Posterior vena cava (tissue), 2 donors: ENCODE measurements around the gene AFG1L. TPM values are rescaled to one million over a fixed set of nuclear protein-coding genes. Genes with fewer than 3 reads are reported as not detected.
"Not testable (repeated sequence)": the region's sequence is repeated elsewhere in the genome, so short reads cannot be mapped to it uniquely, and the experiment has no call there.

Experiments
- DNase-seq: peaks from one replicate; pipeline ENCODE4 v3.0.0-alpha.2; 2020; ENCODE audit warnings: low spot score
- intact Hi-C, 2 donors: fragments of 100-400 bp; cut with DNase I; formaldehyde crosslinking; loops; one replicate each; pipeline versions ENCODE4 v1.14.1 to v1.14.2; 2022 to 2023
- total RNA-seq, 2 donors: library from RNA; stranded (reverse); fragmentation: NEBNext Ultra II Directional; extraction: Animal tissue kit (Norgen Biotek cat#: 25700); gene quantifications; one replicate each; pipeline ENCODE4 v1.2.1, GENCODE V29; 2021
- donor health status: DM: yes; HTN: yes; CAD: no.
- donor health status: DM: yes; HTN: yes; CAD: no.

AFG1L gene
- total RNA-seq, 2 donors from 2014 or later: 5.0 to 5.3 TPM

- intact Hi-C loops: no loop called here
- no peak for DNase-seq
Observed at GRCh38 chr6:108285381-108285780, 9.5 kb upstream of the AFG1L start.

DNA sequence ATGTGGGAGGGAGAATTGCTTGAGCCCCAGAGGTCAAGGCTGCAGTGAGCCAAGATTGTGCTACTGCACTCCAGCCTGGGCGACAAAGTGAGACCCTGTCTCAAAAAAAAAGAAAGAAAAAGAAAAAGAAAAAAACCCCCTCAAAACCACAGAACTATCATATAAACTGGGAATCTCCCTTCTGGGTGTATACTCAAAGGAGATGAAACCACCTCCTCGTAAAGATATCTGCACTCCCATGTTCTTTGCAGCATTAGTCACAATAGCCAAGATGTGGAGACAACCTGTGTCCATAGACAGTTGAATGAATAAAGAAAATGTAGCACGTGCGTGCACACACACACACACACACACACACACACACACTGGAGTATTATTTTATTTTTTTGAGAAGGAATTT lies 8.5 kb upstream of the AFG1L start:
- intact Hi-C loops: no loop called here
- no peak for DNase-seq

GRCh38 chr6:108287373-108287772 lies 7.5 kb upstream of the AFG1L start:
- intact Hi-C loops: no loop called here
- no peak for DNase-seq

DNA sequence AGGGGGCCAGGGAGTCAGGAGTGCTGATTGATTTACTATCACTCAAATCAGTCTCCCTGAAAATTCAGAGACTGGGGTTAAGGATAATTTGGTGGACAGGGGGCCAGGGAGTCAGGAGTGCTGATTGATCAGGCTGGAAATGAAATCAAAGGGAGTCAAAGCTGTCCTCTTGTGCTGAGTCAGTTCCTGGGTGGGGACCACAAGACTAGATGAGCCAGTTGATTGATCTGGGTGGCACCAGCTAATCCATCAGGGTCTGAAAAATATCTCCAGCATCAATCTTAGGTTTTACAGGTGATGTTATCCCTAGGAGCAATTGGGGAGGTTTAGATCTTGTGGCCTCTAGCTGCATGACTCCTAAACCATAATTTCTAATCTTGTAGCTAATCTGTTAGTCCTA lies 6.1 kb upstream of the AFG1L start:
- intact Hi-C loops: no loop called here
- no peak for DNase-seq

GRCh38 chr6:108291091-108291490 lies 3.8 kb upstream of the AFG1L start:
- intact Hi-C loops: no loop called here
- DNase-seq: no peak

DNA sequence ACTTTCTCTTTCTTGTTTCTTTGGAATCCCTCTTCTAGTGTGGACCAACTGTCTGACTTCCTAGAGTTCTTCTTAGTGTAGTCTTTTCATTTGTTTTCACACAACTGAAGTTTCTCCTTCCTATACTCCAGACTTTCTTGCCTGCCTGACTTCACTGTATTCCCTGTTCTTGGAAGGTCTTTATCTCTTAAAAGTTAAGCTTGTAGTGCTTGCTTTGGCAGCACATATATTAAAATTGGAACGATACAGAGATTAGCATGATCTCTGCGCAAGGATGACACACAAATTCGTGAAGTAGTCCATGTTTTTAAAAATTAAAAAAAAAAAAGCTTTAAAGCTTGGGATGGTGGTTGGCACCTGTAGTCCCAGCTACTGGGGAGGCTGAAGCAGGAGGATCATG lies 2.3 kb upstream of the AFG1L start:
- DNase-seq, intact Hi-C loops: not testable (repeated sequence)

GRCh38 chr6:108293527-108294296 lies 1.1 kb upstream of the AFG1L start:
- intact Hi-C loops: no loop called here
- DNase-seq: no peak

- DNase-seq: no peak
- intact Hi-C loops: no loop called here
Observed at GRCh38 chr6:108294297-108294726, 542 bp upstream of the AFG1L start.

GRCh38 chr6:108295676-108296075 lies 822 bp downstream of the AFG1L start:
- intact Hi-C loops: no loop called here
- no peak for DNase-seq

DNA sequence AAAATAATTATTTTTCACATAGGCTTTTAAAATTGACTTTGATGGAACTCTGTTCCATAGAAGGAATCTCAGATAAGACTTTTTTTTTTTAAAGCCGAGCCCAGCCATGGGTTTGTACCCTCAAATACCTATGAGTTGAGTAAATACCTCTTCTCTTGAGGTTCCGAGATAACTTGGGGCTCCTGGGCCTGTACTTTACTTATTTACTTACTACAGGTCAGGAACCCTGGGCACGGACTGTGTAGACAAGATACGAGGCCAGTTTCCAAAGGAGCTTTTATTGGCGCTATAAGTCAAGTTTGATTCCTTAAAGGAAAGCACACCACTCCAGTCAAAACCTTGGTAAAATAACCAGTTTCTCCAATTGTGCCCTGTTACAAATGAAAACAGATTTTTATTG lies 7.5 kb downstream of the AFG1L start:
- DNase-seq: no peak
- intact Hi-C loops: no loop called here

GRCh38 chr6:108304646-108305045 lies 9.8 kb downstream of the AFG1L start:
- intact Hi-C loops: no loop called here
- no peak for DNase-seq

DNA sequence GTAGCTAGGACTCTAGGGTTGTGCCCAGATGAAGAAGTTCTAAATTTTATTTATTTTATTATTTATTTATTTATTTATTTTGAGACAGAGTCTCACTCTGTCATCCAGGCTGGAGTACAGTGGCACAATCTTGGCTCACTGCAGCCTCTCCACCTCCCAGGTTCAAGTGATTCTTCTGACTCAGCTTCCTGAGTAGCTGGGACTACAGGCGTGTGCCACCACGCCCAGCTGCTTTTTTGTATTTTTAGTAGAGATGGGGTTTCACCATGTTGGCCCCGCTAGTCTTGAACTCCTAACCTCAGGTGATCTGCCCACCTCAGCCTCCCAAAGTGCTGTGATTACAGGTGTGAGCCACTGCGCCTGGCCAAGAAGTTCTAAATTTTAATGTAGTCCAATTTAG lies 13.8 kb downstream of the AFG1L start:
- intact Hi-C loops, DNase-seq: not testable (repeated sequence)

- intact Hi-C loops: no loop called here
- no peak for DNase-seq
Observed at GRCh38 chr6:108309844-108310243, 15.0 kb downstream of the AFG1L start.

- no peak for DNase-seq
- intact Hi-C loops: no loop called here
Observed at GRCh38 chr6:108312605-108313004, 17.8 kb downstream of the AFG1L start.

DNA sequence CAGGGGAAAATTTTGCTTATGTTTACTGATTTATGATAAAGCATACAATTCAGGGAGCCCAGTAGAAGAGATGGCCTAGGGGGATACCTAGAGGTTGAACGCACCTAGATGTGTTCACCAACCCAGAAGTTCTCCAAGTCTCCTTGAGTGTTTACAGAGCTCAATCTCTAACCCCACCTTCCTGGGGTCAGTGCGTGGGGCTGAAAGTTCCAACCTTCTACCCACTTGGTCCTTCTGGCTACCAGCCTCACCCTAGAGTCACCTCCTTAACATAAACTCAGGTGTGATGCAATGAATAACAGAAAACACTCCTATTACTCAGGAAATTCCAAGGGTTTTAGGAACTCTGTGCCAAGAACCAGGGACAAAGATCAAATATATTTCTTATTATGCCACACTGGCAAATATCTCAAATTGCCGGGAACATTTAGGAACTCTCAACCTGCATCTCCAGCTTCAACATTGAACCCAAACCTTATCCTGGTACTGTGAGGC lies 26.4 kb downstream of the AFG1L start:
- DNase-seq: peak; percentile 20
- intact Hi-C loops: no loop called here

DNA sequence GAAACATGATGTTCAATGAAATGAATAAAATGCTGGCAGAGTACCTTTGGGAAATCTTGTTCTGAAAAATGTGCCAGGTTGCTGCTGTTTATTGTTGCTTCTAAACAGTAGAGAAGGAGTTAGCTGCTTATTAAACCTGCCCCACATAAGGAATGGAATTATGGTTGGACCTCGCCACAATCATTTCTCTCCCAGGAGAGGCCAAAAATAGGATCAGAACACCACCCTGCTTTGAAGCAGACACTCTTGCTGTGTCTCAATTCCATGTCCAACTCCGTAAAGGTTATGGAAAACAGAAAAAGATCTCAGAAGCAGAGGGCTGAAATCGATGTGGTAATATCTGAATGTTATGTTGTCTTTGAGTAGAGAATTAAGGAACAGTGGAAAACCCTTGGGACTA lies 27.9 kb downstream of the AFG1L start:
- intact Hi-C loops: no loop called here
- no peak for DNase-seq

- intact Hi-C loops: no loop called here
Observed at GRCh38 chr6:108323710-108324466, 29.0 kb downstream of the AFG1L start.

DNA sequence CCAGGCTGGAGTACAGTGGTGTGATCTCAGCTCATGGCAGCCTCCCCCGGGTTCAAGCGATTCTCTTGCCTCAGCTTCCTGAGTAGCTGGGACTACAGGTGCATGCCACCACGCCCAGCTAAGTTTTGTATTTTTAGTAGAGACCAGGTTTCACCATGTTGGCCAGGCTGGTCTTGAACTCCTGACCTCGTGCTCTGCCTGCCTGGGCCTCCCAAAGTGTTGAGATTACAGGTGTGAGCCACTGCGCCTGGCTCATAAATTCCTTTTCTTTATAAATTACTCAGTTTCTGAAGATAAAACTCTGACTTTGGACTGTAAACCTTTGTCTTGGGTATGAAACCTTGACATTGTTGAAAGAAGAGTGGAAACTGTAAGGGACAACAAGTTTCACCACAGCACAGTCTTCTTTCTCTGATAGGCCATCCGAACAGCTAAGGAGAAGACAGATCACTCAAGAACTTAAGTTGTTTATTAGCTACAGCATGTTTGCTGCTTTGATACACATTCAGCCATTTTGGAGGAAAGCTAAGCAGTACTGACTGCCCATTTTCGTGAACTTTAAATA lies 35.4 kb downstream of the AFG1L start:
- intact Hi-C loops, DNase-seq: not testable (repeated sequence)

More at GRCh38 chr6:108323710-108324466, 29.0 kb downstream of the AFG1L start:
- no peak for DNase-seq

DNA sequence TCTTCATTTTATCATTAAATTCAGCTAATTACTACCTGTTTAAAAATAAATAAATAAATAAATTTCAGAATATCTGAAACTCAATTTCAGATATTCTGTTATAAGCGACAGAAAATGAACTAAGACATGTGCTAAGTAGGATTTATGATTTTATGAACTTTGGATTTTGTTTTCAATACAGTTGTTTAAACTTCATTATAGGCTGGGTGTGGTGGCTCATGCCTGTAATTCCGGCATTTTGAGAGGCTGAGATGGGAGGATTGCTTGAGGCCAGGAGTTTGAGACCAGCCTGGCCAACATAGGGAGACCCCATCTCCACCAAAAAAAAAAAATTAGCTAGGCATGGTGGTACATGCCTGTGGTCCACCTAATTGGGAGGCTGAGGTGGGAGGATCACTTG lies 36.0 kb downstream of the AFG1L start:
- intact Hi-C loops: no loop called here
- no peak for DNase-seq

GRCh38 chr6:108331982-108332381 lies 37.1 kb downstream of the AFG1L start:
- DNase-seq: no peak
- intact Hi-C loops: no loop called here
